Measurements from ENCODE around the gene LGR5. TPM values are rescaled to one million over a fixed set of nuclear protein-coding genes. Genes with fewer than 3 reads are reported as not detected.

The LGR5 gene
- total RNA-seq, 1 experiment from 2014 or later = not detected

GRCh38 chr12:71399197-71399596, 40.4 kb upstream of the LGR5 start:
- Histone ChIP-seq H3K36me3 (ENCODE audit: control insufficient read depth in 1 of 2, insufficient read depth in 2 of 2, low read length in 2 of 2) (no peaks in the 10 kb centered on the region), H3K9me3 (ENCODE audit: control insufficient read depth in 1 of 2, insufficient read depth in 1 of 2, low read depth in 1 of 2, low read length in 2 of 2) (no peaks in the 10 kb centered on the region; a peak in 1 of 4 replicates), H3K27ac (ENCODE audit: low read depth, low read length) (no peak overlapping the region), H2AFZ (ENCODE audit: low read depth, low read length, poor library complexity, severe bottlenecking) (no peak overlapping the region), H3K79me2 (ENCODE audit: insufficient read depth, low read length) (no peaks in the 10 kb centered on the region), H3K4me1 (ENCODE audit: control insufficient read depth in 1 of 2, insufficient read depth in 2 of 2, low read length in 2 of 2) (peaks cover 0 to 8% of the 10 kb centered on the region in 2 experiments; a peak in 2 of 4 replicates), H3K9me2 (ENCODE audit: insufficient read depth) (no peaks in the 10 kb centered on the region), H3K27me3 (ENCODE audit: insufficient read depth, low read length) (no peaks in the 10 kb centered on the region), H3K9ac (ENCODE audit: low read length) (no peak overlapping the region), H4K20me1 (ENCODE audit: insufficient read depth) (no peaks in the 10 kb centered on the region), H3K4me2 (ENCODE audit: low read length) (no peak overlapping the region), H3K4me3 (replicated peaks in 1 of 2; ENCODE audit: low read depth in 1 of 2, low read length in 2 of 2) (no peak overlapping the region)
- ATAC-seq = no peak
- intact Hi-C loops (cut with micrococcal nuclease) = no loop called here
- POLR2A ChIA-PET = no interaction called here
- DNase-seq (ENCODE audit: low read depth, low spot score) = no peak
- TF ChIP-seq JUND (IDR thresholded peaks at IDR 0.05) = no peak
- RAD21 ChIA-PET (ENCODE audit: low non-redundant PET in 1 of 2, low total read pairs in 2 of 2, uncharacterized antibody in 2 of 2, unreplicated experiment in 2 of 2) = no interaction called here
- no TSS peak for BruUV-seq (replicated peaks)
- CTCF ChIA-PET = no interaction called here

GRCh38 chr12:71400481-71400880, 39.1 kb upstream of the LGR5 start:
- Histone ChIP-seq H3K4me3 (replicated peaks in 1 of 2; ENCODE audit: low read depth in 1 of 2, low read length in 2 of 2) (no peak overlapping the region), H3K27me3 (ENCODE audit: insufficient read depth, low read length) (no peaks in the 10 kb centered on the region), H2AFZ (ENCODE audit: low read depth, low read length, poor library complexity, severe bottlenecking) (no peak overlapping the region), H3K36me3 (ENCODE audit: control insufficient read depth in 1 of 2, insufficient read depth in 2 of 2, low read length in 2 of 2) (no peaks in the 10 kb centered on the region), H3K79me2 (ENCODE audit: insufficient read depth, low read length) (no peaks in the 10 kb centered on the region), H3K9me2 (ENCODE audit: insufficient read depth) (no peaks in the 10 kb centered on the region), H3K4me2 (ENCODE audit: low read length) (no peak overlapping the region), H3K4me1 (ENCODE audit: control insufficient read depth in 1 of 2, insufficient read depth in 2 of 2, low read length in 2 of 2) (peaks cover 0 to 8% of the 10 kb centered on the region in 2 experiments; a peak in 2 of 4 replicates), H3K9me3 (ENCODE audit: control insufficient read depth in 1 of 2, insufficient read depth in 1 of 2, low read depth in 1 of 2, low read length in 2 of 2) (no peaks in the 10 kb centered on the region; a peak in 1 of 4 replicates), H3K9ac (ENCODE audit: low read length) (no peak overlapping the region), H4K20me1 (ENCODE audit: insufficient read depth) (no peaks in the 10 kb centered on the region), H3K27ac (ENCODE audit: low read depth, low read length) (no peak overlapping the region)
- ChIA-PET RAD21 (ENCODE audit: low non-redundant PET in 1 of 2, low total read pairs in 2 of 2, uncharacterized antibody in 2 of 2, unreplicated experiment in 2 of 2) (no interaction called here), POLR2A (no interaction called here), CTCF (no interaction called here)
- TF ChIP-seq ELF1 (IDR thresholded peaks at IDR 0.05; ENCODE audit: borderline replicate concordance, low read depth) (no peak), ZNF274 (IDR thresholded peaks at IDR 0.05; ENCODE audit: low read depth, low read length) (no peak), SP1 (IDR thresholded peaks at IDR 0.05; ENCODE audit: low read depth) (no peak), EZH2 (IDR thresholded peaks at IDR 0.05) (no peak), CBX3 (IDR thresholded peaks at IDR 0.05; ENCODE audit: low read depth) (no peak), SRF (IDR thresholded peaks at IDR 0.05; ENCODE audit: low read depth) (no peak), RAD21 (IDR thresholded peaks at IDR 0.05; ENCODE audit: low read depth) (no peak), EGR1 (IDR thresholded peaks at IDR 0.05; ENCODE audit: low read depth) (no peak), JUND (IDR thresholded peaks at IDR 0.05) (no peak)
- TF ChIP-seq, protein P1, sequence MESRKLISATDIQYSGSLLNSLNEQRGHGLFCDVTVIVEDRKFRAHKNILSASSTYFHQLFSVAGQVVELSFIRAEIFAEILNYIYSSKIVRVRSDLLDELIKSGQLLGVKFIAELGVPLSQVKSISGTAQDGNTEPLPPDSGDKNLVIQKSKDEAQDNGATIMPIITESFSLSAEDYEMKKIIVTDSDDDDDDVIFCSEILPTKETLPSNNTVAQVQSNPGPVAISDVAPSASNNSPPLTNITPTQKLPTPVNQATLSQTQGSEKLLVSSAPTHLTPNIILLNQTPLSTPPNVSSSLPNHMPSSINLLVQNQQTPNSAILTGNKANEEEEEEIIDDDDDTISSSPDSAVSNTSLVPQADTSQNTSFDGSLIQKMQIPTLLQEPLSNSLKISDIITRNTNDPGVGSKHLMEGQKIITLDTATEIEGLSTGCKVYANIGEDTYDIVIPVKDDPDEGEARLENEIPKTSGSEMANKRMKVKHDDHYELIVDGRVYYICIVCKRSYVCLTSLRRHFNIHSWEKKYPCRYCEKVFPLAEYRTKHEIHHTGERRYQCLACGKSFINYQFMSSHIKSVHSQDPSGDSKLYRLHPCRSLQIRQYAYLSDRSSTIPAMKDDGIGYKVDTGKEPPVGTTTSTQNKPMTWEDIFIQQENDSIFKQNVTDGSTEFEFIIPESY (IDR thresholded peaks at IDR 0.05; ENCODE audit: extremely low read depth, insufficient replicate concordance, low read length) = no peak
- TF ChIP-seq, protein P2, sequence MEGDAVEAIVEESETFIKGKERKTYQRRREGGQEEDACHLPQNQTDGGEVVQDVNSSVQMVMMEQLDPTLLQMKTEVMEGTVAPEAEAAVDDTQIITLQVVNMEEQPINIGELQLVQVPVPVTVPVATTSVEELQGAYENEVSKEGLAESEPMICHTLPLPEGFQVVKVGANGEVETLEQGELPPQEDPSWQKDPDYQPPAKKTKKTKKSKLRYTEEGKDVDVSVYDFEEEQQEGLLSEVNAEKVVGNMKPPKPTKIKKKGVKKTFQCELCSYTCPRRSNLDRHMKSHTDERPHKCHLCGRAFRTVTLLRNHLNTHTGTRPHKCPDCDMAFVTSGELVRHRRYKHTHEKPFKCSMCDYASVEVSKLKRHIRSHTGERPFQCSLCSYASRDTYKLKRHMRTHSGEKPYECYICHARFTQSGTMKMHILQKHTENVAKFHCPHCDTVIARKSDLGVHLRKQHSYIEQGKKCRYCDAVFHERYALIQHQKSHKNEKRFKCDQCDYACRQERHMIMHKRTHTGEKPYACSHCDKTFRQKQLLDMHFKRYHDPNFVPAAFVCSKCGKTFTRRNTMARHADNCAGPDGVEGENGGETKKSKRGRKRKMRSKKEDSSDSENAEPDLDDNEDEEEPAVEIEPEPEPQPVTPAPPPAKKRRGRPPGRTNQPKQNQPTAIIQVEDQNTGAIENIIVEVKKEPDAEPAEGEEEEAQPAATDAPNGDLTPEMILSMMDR (IDR thresholded peaks at IDR 0.05 in 2 of 3, conservative IDR thresholded peaks at IDR 0.05 in 1 of 3; ENCODE audit: borderline replicate concordance in 1 of 3, insufficient read depth in 1 of 3, low read depth in 2 of 3, low read length in 2 of 3) = no peak
- BruUV-seq (replicated peaks) = no TSS peak
- DNase-seq (ENCODE audit: low read depth, low spot score) (no peak), ATAC-seq (no peak)
- intact Hi-C loops (cut with micrococcal nuclease) = no loop called here
